NCI-H748 treated with DMSO at 0.1 percent for 48 hours (cell line): Measurements from ENCODE around the gene DPP9.
"Not testable (repeated sequence)": the region's sequence is repeated elsewhere in the genome, so short reads cannot be mapped to it uniquely, and the experiment has no call there.

ENCODE experiments used
- DNase-seq: peaks from one replicate; lab custom pipeline; 2025; lab: John Stamatoyannopoulos, UW

Gene DPP9

DNA sequence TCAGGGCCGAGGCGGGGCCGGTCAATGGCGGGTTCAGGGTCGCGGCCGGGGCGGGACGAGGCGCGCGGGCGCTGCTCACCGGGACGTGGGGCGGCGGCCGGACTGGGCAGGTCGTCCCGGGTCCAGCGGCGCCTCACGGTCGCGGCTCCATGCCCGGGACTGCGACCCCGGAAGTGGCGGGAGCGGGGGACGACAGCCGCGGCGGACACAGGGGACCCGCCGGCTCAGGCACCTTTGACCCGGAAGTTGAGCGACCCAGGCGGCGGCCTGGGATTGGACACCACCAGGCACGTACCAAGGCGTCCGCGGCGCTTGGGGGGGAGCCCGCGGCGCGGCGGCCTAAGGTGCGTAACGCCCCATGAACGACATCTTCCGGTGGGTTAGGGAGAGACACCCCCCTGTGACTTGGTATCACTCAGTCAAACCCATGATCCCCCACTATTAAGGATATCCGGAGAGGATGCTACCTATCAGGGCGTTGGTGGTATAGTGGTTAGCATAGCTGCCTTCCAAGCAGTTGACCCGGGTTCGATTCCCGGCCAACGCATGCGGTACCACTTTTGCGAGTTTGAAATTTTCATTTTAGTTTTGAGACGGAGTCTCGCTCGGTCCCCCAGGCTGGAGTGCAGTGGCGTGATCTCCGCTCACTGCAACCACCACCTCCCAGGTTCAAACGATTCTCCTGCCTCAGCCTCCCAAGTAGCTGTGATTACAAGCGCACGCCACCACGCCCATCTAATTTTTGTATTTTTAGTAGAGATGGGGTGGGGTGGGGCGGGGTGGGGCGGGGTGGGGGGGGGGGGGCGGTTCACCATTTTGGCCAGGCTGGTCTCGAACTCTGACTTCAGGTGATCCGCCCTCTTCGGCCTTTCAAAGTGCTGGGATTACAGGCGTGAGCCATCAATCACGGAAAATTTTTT, at the start of gene DPP9:
DPP9 (minus strand) TSS at position 248 of the 920 bp plus-strand sequence. CDS start 3,936 bp downstream, outside the sequence.
- DNase-seq, result peak; percentile 83

DNA sequence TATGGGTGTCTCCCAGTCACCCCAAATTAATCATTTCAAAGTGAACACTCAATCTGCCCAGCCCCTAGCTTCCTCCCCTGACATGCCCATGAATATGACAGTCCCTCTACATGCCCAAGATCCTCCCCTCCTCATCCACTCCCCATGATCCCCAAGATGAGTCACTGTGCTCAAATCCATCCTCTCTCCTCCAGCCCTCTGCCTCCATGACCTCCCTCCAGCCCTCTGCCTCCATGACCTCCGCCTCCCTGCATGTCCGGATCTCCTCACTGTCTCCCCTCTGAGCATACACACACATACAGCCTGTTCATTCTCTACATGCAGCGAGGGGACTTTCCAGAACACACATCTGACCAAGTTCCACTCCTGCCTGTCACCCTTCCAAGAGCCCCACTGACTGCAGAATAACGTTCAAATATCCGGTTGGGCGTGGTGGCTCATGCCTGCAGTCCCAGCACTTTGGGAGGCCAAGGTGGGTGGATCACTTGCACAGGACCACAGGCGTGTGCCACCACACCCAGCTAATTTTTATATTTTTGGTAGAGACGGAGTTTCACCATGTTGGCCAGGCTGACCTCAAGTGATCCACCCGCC, 49.5 kb upstream of the DPP9 start:
- DNase-seq, result no peak

GRCh38 chr19:4772566-4772965, 48.9 kb upstream of the DPP9 start:
- DNase-seq, result no peak

- peak; percentile 68 for DNase-seq
These were observed 45.5 kb upstream of the DPP9 start for GRCh38 chr19:4768934-4769777.

DNA sequence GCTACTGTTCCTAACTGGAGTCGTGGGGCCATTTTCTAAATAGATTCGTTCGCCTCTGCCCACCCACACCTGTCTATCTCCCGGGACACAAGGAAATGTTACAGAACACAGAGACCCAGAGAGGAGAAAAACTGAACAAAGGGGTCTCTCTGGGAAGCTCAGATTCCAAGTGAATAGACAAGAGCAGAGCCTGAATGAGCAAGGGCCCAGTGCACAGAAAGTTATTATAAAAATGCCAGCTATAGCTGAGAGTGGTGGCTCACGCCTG, 40.7 kb upstream of the DPP9 start:
- DNase-seq, result no peak

DNA sequence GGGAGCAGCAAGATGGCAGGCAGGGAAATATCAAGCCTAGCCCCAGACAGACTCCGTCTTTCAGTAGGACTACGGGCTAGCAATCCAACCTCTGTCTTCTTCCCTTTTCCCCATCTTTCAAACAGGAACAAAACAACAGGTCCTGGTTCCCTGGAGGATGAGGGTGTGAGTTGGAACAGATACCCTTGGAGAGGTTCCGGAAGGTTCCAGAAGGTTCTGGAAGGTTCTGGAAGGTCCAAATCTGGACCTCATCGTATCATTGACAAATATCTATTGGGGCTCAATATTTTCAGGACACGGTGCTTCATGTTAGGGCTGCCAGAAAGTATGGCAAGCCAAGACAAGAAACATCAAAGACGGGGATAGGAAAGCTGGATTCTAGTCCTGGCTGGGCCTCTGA, 39.4 kb upstream of the DPP9 start:
- no peak for DNase-seq

DNA sequence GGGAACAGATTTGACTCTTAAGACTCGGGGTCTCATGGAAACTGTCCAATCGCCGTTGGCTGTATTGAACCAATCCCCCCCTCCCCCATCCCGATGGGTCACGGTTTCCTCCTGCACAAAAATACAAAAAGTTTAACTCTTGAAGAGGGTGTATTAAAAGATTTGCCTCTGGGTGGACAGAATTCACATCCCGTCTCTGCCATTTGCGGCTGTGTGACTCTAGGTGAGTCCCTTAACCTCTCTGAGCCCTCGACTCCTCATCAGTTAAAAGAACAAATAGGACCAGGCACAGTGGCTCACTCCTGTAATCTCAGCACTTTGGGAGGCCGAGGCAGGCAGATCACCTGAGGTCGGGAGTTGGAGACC, 36.6 kb upstream of the DPP9 start:
- DNase-seq, result no peak

- peak; percentile 82 for DNase-seq
These were observed 36.0 kb upstream of the DPP9 start for GRCh38 chr19:4759388-4760284.

GRCh38 chr19:4758659-4759058, 35.0 kb upstream of the DPP9 start:
- DNase-seq, result no peak

DNA sequence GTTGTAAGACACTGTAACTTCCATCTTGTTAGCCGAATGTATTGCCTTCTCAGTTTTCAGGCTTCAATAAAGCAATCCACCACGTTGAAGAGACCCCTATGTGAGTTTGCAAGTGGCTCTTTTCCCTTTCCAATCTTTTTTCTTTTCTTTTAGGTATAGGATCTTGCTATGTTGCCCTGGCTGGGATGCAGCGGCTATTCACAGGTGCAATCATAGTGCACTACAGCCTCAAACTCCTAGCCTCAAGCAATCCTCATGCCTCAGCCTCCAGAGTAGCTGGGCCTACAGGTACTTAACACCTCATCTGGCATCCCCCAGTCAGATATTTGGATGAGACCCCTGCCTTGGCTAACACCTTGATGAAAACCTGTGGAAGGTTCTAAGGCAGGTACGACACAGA, 34.4 kb upstream of the DPP9 start:
- no peak for DNase-seq

DNA sequence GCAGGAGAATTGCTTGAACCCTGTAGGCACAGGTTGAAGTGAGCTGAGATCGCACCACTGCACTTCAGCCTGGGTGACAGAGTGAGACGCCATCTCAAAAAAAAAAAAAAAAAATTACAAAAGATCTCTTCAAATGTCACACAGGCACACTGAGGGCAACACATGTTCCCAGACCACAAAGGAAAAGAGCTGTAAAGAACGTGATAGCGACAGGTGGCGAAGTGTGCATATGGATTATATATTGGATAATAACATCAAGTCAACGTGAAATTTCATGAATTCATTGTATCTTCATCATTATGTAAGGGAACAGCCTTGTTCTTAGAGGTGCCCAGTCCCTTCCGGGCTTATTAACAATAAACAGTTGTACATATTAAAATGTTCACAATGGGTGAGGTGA, 31.8 kb upstream of the DPP9 start:
- no peak for DNase-seq

DNA sequence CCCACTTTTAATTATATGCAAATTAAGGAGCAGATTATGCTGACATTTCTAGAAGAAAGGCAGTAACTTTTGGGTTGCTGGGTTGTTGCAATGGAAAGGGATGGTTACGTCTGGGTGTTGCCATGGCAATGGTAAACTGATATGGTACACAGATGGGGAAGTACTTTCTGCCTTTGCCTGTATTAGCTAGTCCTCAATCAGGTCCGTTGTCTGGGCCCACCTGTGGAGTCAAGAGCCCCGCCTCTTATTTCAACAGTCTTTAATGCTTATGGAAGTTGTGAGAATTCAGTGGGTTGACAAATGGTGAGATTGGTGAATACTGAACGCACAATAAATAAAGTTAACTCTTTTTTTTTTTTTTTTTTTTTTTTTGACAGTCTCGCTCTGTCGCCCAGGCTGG, 30.6 kb upstream of the DPP9 start:
- no peak for DNase-seq

DNA sequence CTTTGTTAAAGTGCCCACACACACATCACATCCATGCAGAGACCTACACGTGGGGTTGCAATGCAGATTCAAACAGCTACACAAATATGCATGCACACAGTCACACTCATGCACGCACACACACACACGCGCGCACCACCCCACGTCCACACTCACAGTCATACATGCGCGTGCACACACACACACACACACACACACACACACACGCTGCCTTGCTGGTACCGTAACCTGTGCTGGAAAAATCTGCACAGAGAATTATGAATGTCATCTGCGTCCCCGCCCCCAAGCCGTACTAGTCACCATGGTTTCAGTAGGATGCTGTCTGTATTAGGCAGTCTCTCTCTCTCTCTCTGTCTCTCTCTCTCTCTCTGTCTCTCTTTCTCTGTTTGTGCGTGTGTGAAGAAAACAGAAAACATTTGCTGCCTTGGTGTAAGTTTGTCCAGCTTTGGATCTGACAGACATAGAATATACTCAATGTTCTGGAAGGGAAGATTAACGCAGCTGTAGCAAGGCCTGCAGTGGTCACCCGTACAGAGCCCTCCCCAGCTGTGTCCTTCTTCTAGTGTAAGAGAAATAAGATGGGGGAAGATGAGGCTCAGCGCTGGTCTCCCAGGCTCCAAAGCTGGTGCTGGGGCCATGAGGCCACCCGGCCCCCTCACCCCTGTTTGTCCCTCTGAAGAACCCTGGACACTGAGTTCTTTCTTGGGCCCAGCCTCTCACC, 26.4 kb upstream of the DPP9 start:
- no peak for DNase-seq

DNA sequence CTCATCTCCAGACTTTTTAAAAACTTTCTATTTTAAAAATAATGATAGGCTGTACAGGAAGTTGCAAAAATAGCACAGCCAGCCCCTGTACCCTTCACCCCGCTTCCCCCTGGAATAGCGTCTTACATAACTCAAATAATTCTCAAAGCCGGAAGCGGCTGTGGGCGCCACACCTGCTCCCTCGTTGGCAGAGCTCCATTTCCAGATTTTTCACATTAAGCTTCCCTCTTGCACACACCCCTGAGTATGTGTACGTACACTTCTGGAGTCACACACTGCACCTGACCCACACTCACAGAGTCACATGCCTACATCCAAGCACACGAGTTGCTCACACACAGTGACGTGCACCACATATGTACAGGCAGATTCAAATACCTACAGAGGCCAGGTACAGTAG, 24.9 kb upstream of the DPP9 start:
- no peak for DNase-seq

GRCh38 chr19:4748185-4748584, 24.5 kb upstream of the DPP9 start:
- DNase-seq, result no peak

DNA sequence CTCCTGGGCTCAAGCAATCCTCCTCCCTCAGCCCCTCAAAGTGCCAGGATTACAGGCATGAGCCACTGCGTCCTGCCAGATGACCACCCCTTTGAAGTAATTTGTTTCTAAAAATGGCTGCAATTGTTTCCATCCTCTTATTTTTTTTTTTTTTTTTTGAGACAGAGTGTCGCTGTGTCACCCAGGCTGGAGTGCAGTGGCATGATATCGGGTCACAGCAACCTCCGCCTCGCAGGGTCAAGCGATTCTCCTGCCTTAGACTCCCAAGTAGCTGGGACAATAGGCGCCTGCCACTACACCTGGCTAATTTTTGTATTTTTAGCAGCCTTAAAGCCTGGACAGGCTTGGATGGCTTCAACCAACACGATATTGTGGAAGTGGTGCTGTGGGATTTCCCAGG, 22.3 kb upstream of the DPP9 start:
- DNase-seq, result no peak

- DNase-seq, result not testable (repeated sequence)
These were observed 21.5 kb upstream of the DPP9 start for GRCh38 chr19:4745175-4745574.

DNA sequence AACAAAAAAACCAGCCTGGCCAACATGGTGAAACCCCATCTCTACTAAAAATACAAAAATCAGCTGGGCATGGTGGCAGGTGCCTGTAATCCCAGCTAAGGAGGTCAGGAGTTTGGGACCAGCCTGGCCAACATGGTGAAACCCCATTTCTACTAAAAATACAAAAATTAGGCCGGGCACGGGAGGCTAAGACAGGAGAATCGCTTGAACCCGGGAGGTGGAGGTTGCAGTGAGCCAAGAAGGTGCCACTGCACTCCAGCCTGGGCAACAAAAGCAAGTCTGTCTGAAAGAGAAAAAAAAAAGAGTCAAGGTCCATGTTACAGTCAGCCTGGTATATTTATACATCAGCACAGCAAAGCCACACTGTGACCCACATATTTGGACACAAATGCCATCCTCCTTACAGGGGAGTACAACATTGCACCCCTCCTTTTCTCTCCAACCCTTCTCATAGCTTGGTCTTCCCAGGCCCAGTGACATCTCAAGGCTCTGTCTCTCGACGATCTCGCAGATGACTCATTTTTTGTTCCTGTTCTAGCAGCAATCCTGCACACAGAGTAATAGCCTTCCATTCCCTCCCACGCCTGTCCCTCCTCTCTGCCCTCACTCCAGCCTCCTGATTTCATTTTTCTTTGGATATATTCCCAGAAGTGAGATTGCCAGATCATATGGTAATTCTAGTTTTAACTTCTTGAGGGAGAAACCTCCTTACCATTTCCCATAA, 21.0 kb upstream of the DPP9 start:
- DNase-seq, result no peak

GRCh38 chr19:4742723-4743646, 19.3 kb upstream of the DPP9 start:
- DNase-seq, result no peak
